HG02943 (cell line): Measurements from ENCODE around the gene TRIO.
"Not testable (repeated sequence)": the region's sequence is repeated elsewhere in the genome, so short reads cannot be mapped to it uniquely, and the experiment has no call there.

ENCODE experiments used
- ATAC-seq: cut with Tn5 transposase; IDR thresholded peaks from one replicate; pipeline ENCODE4 v1.9.1; 2021; ENCODE audit warnings: mild to moderate bottlenecking, low read depth, moderate library complexity; ENCODE audit not compliant: unreplicated experiment

TRIO gene

DNA sequence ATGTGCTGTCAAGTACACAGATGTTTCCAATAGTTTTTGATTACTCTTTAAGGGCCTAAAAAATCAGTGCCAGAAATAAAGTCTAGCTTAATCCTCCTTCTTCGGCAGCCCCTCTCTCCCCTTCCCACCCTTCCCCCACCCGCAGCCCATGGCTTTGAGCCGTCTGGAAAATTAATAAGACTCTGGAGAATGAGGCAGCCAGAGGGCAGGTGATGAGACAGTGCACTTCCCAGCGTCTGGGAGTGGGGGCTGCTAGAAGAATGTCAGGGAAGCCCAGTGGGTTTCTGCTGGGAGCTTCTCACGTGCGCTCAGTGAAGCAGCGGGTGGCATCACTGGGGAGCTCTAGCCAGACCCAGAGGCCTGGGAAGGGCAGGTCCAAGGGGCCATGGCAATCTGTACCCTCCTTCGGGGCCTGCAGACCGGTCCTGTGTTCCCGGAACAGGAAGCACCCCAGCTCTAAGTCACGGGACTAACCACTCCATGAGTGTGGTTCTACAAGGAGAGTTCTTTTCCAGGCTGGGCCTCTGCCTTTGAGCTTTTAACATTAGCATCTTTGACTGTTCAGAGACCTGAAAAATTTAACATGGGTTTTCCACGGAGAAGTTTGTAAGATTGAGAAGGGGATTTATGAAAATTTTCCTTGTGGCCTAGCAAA is 273.6 kb downstream of the TRIO start:
- no peak for ATAC-seq

DNA sequence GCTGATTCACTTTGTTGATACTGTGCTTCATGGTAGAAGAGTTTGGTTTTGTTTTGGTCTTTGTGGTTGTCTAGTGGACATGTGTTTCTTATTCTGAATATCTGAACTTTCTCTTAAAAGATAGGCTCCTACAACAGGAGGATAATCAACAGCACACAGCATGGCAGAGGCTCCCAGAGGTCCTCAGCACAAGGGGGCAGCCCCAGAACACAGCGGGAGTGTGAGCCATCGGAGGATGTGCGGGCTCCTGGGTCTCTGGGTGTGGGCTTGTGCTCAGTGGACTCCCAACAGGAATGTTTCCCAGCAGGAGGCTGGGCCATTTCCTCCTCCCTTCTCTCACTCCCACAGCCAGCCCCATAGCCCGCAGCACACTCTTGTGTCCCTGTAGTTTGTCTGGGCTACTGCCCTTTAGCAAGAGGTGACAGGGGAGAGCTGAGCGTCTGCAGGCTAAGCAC is 274.2 kb downstream of the TRIO start:
- ATAC-seq: no peak

DNA sequence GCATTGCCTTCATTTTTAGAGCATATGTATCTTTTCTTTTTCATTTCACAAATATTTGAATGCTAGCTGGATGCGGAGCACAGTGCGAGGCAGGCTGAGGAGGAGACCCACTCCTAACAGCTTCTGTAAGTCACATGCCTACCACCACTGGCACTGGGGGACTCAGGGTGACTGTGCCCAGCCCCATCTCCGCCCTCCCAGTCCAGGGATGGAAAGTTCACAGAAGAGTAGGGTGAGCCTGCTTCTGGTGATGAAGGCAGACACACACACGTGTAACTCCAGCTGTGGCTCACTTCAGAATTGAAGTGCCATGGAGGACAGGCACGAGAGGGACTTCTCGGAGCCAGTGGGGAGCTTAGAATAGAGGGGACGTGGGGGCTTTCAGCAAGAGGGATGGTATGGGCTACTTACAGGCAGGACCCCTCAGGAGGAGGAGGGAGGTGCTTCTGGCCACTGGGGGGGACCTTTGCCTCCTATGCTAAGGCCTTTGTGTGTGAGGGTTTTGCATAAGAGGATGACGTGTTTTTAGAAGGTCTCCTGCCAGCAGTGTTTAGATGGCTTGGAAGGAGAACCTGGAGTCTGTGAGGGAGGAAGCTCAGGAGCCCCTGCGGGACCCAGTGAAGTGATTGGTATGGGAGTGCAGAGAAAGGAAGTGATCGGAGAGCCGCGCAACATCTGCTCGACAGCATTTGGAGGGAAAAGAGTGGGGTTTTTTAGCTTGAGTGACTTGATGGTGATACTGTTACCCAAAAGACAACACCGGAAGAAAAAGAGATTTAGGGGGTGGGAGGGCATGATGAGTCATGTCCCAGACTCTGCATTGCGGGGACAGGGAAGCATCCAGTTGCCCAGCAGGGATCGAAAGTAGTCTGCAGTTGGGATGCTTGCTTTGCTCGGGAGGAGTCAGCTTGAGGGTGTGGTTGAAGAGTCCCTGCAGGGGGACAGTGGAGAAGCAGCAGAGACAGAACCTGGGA is 274.9 kb downstream of the TRIO start:
- ATAC-seq: no peak

DNA sequence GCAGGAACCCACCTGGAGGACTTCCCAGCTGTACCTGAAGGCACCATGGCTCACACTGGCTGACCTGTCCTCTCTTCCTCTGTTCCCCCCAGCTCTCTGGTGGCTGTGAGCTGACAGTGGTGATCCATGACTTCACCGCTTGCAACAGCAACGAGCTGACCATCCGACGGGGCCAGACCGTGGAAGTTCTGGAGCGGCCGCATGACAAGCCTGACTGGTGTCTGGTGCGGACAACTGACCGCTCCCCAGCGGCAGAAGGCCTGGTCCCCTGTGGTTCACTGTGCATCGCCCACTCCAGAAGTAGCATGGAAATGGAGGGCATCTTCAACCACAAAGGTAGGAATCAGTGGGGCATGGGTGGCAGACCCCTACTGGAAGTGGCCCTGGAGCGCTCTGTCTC is 276.5 kb downstream of the TRIO start:
- ATAC-seq: no peak

DNA sequence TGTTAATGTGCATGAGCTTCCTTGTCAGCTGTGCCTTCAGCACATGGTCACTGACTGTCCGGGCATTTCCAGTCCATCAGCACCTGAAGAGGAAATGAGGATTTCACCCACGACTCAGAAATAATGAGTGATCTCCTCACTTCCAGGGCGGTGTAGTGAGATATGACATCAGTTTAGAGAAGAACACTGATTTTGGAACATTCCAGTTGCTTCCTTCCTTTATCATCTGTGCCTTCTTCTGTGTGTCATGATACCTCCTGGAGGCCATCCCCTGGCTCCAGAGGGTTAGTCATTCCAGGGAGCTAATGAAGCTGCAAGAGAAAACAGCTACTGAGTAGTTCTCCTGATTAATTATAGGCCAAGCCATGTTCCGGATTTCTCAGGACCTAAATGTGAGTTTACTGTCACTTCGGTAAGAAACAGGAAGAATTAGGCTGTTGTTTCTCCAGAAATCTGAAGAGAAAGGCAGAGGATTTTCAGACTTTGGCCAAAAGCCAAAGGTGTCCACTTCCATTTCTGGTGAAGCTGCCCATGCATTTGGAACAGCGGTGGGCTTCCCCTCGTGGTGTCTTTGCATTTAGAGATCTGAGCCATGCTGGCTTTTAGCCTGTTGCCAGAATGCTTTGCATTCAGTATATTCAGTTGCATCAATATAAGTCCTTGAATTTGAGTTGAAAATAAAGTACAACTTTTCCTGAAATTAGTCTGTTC is 277.1 kb downstream of the TRIO start:
- no peak for ATAC-seq

DNA sequence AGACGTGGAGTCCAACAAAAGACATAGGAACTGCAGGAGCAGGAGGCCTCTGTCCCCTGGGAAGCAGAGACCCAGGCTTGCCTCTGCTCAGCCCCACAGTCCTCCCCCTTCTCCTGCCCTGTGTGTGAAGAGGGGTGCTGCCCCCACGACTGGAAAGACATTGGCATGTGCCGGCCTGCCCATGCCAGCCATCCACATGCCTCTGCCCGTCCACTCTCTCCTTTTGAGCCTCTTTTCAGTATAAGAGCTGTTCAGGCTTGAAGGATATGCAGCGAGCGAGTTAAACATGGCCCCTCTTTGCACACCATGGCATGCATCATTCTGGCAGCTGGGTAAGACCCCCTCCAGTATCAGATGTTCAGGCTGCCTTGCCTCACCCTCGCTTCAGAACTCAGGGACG is 278.7 kb downstream of the TRIO start:
- no peak for ATAC-seq

DNA sequence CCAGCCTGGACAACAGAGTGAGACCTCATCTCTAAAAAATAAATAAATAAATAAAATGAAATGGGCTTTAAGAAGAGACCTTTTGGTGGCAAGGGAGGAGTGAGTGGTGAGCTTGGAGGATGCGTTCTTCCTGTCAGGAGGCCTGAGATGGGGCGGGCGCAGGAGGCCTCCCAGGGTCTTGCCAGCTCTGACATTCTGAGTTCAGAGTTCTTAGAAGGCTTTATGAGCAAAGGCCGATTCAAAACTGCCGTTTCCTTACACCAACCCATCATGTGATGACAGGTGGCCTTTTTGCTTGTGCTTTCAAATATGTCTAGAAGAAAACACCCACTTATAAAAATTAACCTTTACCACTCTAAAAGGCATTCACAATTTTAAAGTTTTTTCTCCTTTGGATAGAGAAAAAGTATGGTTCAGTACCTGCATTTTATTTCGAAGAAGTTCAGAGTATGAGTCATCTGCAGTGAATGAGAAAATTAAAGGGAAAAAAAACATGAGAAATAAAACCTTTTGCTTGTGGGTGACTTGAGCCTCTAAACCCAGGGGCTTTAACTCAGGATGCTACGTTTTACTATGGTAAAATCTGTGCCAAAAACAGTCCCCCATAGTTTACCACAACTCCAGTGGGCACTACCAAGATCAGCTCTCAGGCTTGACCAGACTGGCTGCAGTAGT is 281.0 kb downstream of the TRIO start:
- ATAC-seq: no peak

DNA sequence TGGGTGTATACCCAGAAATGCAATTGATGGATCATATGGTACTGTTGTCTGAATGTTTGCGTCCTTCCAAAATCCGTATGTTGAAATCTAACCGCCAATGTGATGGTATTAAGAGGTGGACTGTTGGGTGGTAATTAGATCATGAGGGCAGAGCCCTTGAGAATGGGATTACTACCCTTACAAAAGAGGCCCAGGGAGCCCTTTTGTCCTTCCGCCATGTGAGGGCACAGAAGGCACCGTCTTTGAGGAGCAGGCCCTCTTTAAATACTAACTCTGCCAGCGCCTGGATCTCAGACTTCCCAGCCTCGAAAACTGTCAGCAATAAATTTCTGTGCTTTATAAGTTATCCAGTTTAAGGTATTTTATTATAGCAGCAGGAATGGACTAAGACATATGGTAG is 282.4 kb downstream of the TRIO start:
- no peak for ATAC-seq

DNA sequence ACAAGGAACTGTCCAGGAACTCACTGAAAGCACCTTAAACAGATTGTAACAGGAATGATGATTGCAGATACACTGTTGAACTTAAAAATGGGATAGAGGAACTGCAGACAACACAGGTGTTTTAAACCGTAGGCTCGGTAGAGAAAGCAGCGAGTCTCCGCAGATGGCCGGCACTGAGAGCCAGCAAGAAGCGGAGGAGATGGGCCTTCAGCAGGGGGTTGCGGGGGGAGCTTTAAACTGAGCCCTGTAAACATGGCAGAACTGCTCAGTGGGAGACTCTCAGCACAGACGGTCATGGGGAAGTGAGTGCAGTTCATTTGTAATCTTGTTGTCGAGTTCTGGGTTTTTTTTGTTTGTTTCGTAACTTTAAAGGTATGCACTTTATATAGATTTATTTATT is 283.4 kb downstream of the TRIO start:
- no peak for ATAC-seq

DNA sequence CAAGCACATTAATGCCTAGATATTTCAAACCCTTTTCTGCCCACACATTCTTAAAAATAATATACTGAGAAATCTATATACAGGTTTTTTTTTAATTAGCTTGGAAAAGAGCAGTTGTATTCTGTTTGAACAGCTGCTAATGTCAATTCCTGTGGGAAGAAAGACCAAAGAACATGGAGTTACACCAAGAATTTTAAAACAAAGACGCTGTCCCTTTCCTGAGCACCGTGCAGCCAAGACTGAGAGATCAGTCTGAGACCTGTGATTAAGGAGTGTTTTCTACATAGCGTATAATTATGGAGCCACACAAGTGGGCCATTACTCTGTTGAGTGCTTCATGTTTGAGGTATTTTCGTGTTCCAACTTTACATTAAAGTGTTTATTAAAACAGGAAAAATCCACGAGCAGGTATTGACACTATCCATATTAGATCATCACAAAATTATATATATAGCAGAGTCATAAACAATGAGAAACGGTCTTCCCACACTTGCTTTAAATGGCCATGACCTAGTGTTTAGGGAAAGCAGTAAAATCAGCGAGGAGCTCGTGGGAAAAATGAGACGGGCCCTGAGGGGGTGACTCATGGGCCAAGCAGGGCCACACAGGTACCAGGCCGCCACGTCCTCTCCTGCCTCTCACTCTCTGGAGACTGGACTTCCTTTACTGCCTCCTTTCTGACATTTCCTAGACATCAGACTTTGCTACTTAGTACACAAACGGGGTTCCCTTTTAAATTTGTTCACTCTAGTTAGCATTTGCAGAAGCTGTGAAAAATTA is 285.4 kb downstream of the TRIO start:
- ATAC-seq: no peak

DNA sequence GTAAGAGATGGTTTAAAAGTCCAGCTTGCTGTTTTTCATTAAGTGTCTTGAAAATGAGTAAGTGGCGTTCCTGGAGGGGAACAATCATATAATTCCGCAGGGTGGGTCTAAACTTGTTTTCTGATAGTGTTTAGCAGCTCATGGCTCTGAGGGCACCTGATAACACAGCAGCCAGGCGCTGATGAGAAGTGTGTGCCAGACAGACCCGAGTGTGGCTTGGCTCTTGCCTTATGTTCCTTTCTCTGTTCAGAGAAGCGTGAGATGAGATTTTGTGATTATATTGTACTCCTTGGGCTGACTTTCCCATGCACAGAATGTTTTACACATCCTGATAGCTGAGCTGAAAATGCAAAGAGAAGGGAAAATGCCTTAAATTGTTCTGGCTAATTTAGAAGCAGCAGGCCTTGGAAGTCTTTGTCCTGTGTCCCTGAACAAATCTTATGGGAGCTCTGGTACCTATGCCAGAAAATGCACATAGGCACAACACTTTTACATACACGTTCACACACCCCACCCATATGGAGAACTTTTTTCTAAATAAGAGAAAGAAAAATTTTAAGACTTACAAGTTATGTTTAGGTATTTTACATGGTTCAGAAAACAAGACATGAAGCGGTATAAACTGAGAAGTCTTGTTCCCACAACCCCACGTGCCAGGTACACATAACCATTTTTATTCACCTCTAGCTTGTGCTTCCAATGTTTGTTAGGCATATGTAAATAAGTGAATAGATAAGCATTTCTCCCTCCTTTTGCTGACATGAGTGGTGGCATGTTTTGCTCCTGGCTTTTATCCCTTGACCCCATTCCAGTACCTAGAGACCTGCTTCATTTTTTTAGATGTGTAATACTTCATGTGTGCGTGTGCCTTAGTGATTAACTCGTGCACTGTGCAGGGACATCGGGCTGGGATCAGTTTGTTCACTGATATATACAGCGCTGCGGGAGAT is 286.2 kb downstream of the TRIO start:
- no peak for ATAC-seq

DNA sequence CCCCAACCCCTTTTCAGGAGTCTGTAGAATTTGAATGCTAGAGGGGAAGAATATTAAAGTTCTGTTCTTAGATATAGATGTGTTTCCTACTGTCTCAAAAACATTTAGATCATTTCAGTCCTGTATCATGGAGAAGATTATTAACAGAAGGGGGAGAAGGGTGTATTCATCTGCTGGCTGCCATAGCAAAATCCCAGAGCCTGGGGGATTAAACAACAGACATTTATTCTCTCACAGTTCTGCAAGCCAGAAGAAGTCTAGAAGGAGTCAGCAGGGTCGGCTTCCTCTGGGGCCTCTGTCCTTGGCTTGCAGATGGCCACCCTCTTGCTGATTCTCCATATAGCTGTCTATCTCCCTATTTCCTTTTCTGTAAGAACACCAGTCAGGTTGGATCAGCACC is 288.4 kb downstream of the TRIO start:
- ATAC-seq: no peak

DNA sequence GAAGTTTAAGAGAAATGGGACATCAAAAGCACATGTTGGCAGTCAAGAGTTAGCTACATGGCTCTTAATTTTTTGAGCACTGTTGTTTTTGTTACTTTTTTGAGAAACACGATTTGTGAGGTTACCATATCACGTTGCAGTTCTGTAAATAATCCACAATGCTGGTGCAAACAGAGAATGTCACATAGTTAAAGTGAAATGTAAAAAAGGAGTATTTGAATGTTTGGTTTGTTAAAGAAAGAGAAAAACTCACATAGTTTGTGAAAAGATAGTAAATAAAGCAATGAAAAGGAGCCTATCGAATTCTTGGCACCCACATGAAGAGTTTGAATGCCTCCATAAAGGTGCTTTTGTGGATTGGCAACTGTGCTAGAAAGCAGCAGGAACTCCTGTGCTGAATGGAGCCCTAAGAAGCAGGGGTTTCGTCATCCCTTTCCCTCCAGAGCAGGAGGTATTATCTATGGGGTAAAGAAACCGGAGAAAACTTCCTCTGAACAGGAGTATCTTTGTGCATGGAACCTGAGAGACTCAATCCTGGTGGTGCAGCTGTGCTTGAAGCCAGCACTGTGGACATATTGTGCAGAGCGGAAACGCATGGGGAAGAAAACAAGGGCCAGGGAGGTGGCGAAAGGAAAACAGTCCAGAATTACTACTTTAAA is 289.9 kb downstream of the TRIO start:
- ATAC-seq: no peak

DNA sequence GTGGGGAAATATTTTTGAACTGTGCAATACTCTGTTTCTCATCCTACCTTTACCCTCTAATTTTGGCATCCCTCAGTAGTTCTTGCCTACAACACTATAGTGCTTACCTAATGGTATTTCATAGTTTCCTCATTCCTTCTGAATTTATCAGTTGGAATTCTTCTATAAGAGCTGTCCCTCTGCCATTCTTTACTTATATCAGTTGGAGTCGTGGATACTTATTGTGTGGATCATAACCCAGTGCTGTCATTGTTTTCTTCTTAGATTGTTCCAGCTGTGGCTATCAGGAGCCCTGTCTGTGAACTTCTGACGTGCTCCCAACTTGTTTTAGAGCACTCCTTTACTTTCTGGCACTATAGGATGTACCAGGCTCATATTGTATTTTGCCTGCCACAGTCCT is 292.3 kb downstream of the TRIO start:
- no peak for ATAC-seq

DNA sequence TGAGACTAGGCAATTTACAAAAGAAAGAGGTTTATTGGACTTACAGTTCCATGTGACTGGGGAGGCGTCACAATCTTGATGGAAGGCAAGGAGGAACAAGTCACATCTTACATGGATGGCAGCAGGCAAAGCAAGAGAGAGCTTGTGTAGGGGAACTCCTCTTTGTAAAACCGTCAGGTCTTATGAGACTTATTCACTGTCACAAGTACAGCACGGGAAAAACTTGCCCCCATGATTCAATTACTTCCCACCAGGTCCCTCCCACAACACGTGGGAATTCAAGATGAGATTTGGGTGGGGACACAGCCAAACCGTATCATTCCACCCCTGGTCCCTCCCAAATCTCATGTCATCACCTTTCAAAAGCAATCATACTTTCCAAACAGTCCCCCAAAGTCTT is 293.0 kb downstream of the TRIO start:
- ATAC-seq: not testable (repeated sequence)

DNA sequence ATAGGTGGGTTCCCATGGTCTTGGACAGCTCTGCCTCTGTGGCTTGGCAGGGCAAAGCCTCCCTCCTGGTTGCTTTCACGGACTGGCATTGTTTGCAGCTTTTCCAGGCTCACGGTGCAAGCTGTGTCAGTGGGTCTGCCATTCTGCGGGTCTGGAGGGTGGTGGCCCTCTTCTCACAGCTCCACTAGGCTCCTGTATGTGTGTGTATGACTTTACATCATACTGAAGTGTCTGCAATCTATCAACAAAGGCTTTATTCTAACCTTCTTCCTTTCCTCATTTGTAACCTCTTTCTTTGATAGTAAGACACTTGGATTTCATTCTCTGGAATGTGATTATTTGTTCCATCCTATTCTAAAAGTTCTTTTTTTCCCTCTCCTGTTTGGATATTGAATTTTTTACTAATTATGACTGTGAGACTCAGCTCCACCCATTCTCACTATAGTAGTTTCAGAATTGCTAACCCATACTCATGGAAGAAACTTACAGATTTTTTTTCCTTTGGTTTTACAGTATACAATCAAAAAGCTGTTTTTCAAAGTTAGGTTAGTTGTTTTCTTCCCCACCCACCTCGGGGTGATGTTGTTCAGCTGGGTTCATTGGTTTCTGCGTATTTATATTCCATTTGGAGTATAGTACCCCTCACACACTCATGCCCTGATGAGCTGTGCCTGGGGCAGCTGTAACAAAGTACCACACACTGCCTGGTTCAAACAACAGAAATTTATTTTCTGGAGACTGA is 293.8 kb downstream of the TRIO start:
- ATAC-seq: no peak

DNA sequence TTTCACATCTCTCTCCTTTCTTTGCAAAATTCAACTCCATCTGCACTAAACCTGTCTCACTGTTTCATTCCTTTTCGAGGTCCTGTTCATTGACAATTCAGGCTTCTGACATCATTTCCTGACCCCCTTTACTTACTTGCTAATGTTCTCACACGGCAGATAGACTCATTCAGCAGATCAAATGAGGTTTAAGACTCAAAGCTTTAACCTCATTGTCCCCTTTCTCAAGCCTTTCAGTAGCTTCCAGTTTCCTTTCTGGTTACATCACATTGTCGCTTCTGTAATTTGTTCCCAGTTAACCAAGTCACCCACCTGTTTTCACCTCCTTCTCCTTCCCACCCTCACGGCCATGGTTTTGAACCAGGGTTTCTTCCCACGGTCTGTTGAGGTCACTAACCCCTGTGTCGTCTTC is 295.1 kb downstream of the TRIO start:
- no peak for ATAC-seq
